Endothelial cell of umbilical vein (primary cell): ENCODE data around the gene CHST3. TPM values are rescaled to one million over a fixed set of nuclear protein-coding genes. Genes with fewer than 3 reads are reported as not detected.

Experiments used
- BruUV-seq: library from RNA; stranded (reverse); fragments of 400-500 nt; replicated peaks from 2 replicates; lab custom pipeline; 2021; lab: Mats Ljungman, UMichigan
- CTCF ChIA-PET: fragments of 300-600, 350-600 bp; sonication (Branson Sonifier 250); formaldehyde crosslinking; loops from one replicate; lab custom pipeline; 2021; ENCODE audit warnings: antibody characterized with exemption, inconsistent platforms; lab: Charles Lee
- POLR2A ChIA-PET: fragments of 300-600, 350-600 bp; sonication (Branson Sonifier 250); formaldehyde crosslinking; loops from one replicate; lab custom pipeline; 2021; ENCODE audit warnings: antibody characterized with exemption, inconsistent platforms; lab: Charles Lee
- DNase-seq: peaks from one replicate; pipeline ENCODE4 v3.0.0-alpha.2; 2011; ENCODE audit warnings: low read depth, low spot score
- FAIRE-seq: peaks from 2 replicates; lab custom pipeline; 2011; peaks lifted over from hg19 to GRCh38; lab: Jason Lieb, UNC
- H2AFZ ChIP-seq: 2 replicates; pipeline ENCODE4 v1.6.0; 2012; ENCODE audit warnings: low read depth, low read length, control low read depth, inconsistent platforms
- H3K27ac ChIP-seq: 2 replicates; pipeline ENCODE4 v1.5.1; 2011; ENCODE audit warnings: low read depth, mild to moderate bottlenecking, control low read depth, low read length, moderate library complexity; ENCODE audit not compliant: insufficient read depth
- H3K27me3 ChIP-seq, 2 experiments: 2 replicates each; pipeline versions ENCODE4 v1.6.0 to v1.6.1; 2011; ENCODE audit warnings: low read length in 2 of 2, mixed read lengths in 1 of 2; ENCODE audit not compliant: control insufficient read depth in 2 of 2, insufficient read depth in 2 of 2
- H3K36me3 ChIP-seq, 2 experiments: 2 replicates in 1 of 2; 3 replicates in 1 of 2; pipeline ENCODE4 v1.5.1; 2011; ENCODE audit warnings: low read length in 2 of 2, mild to moderate bottlenecking in 1 of 2, moderate library complexity in 1 of 2; ENCODE audit not compliant: control insufficient read depth in 2 of 2, insufficient read depth in 2 of 2; ENCODE audit errors: extremely low read depth in 1 of 2
- H3K4me1 ChIP-seq: 3 replicates; pipeline ENCODE4 v1.5.1; 2011; ENCODE audit warnings: mild to moderate bottlenecking, low read length; ENCODE audit not compliant: control insufficient read depth, insufficient read depth; ENCODE audit errors: extremely low read depth
- H3K4me2 ChIP-seq: 2 replicates; pipeline ENCODE4 v1.6.1; 2011; ENCODE audit warnings: low read length, control low read depth, mixed read lengths; ENCODE audit not compliant: insufficient read depth
- H3K4me3 ChIP-seq, 3 experiments: fragments of 200-600 bp in 1 of 3; sonication (generic), shearing (Covaris generic) in 1 of 3; replicated peaks in 1 of 3; 2 replicates each; pipeline ENCODE4 v1.5.1; 2011 to 2016; ENCODE audit warnings: control low read depth in 3 of 3, low read length in 3 of 3, mild to moderate bottlenecking in 2 of 3, inconsistent platforms in 1 of 3, low read depth in 1 of 3, moderate library complexity in 1 of 3; ENCODE audit not compliant: insufficient read depth in 1 of 3
- H3K79me2 ChIP-seq: 2 replicates; pipeline ENCODE4 v1.6.0; 2012; ENCODE audit warnings: low read length, inconsistent platforms; ENCODE audit not compliant: control insufficient read depth, insufficient read depth
- H3K9ac ChIP-seq: replicated peaks from 2 replicates; pipeline ENCODE3; 2011; ENCODE audit warnings: low read length, control low read depth; ENCODE audit not compliant: insufficient read depth; ENCODE audit errors: extremely low read depth
- H3K9me1 ChIP-seq: replicated peaks from 3 replicates; pipeline ENCODE4 v1.6.0; 2011; ENCODE audit warnings: mild to moderate bottlenecking, low read length; ENCODE audit not compliant: control insufficient read depth, insufficient read depth; ENCODE audit errors: extremely low read depth
- H3K9me3 ChIP-seq: replicated peaks from 2 replicates; pipeline ENCODE4 v1.5.1; 2012; ENCODE audit warnings: low read length, inconsistent platforms; ENCODE audit not compliant: control insufficient read depth, insufficient read depth
- H4K20me1 ChIP-seq: replicated peaks from 2 replicates; pipeline ENCODE3; 2011; ENCODE audit warnings: mild to moderate bottlenecking, low read length; ENCODE audit not compliant: control insufficient read depth, insufficient read depth; ENCODE audit errors: extremely low read depth
- EZH2 ChIP-seq: IDR thresholded peaks from 2 replicates; pipeline ENCODE4 v1.6.1; 2012; ENCODE audit warnings: borderline replicate concordance, low read depth, mild to moderate bottlenecking, moderate library complexity, low read length, inconsistent platforms; ENCODE audit not compliant: severe bottlenecking
- FOS ChIP-seq: IDR thresholded peaks from 2 replicates; pipeline ENCODE4 v1.6.1; 2011; ENCODE audit warnings: mild to moderate bottlenecking, low read length, moderate library complexity, borderline replicate concordance; ENCODE audit not compliant: insufficient read depth
- GATA2 ChIP-seq: IDR thresholded peaks from 2 replicates; pipeline ENCODE4 v1.7.0; 2011; ENCODE audit warnings: low read depth, mild to moderate bottlenecking, moderate library complexity, mixed read lengths, low read length; ENCODE audit not compliant: insufficient read length, insufficient read depth
- JUN ChIP-seq: IDR thresholded peaks from 2 replicates; pipeline ENCODE4 v1.6.1; 2011; ENCODE audit warnings: borderline replicate concordance, low read depth; ENCODE audit not compliant: insufficient read length, insufficient read depth
- MYC ChIP-seq: IDR thresholded peaks from one replicate; pipeline ENCODE4 v1.6.1; 2011; ENCODE audit warnings: mild to moderate bottlenecking, low read depth, low read length
- POLR2A ChIP-seq: IDR thresholded peaks from 2 replicates; pipeline ENCODE4 v1.6.1; 2012; ENCODE audit warnings: low read depth, mild to moderate bottlenecking, control low read depth, low read length
- POLR2AphosphoS5 ChIP-seq: IDR thresholded peaks from 2 replicates; pipeline ENCODE4 v1.6.1; 2012; ENCODE audit warnings: low read depth, mild to moderate bottlenecking, control low read depth, low read length, moderate library complexity; ENCODE audit not compliant: insufficient read depth
- dilution Hi-C: fragments of 300-500 bp; cut with MboI; formaldehyde crosslinking; loops from one replicate; pipeline ENCODE4 v1.15.0; 2019; ENCODE audit warnings: low sequenced_read_pairs; ENCODE audit not compliant: extremely low pct_ligation_motif_present
- intact Hi-C: fragments of 100-400 bp; cut with micrococcal nuclease; formaldehyde crosslinking; loops from one replicate; pipeline ENCODE4 v1.10.0; 2022
- polyA plus RNA-seq, 4 experiments: library from polyadenylated mRNA; depleted of rRNA in 3 of 4; stranded (reverse) in 3 of 4; unstranded in 1 of 4; fragments of >200 nt; gene quantifications; 2 replicates each; pipeline versions ENCODE4 v1.2.1 to v1.2.3, GENCODE V29; 2011 to 2012; ENCODE audit warnings: missing spikeins in 1 of 4
- total RNA-seq: library from RNA; stranded (reverse); gene quantifications from 2 replicates; pipeline ENCODE4 v1.2.3, GENCODE V29; 2021
- TF ChIP-seq, protein P1 (sequence below): IDR thresholded peaks from 2 replicates; pipeline ENCODE4 v1.6.1; 2011; ENCODE audit not compliant: insufficient read depth, insufficient read length
- TF ChIP-seq, protein P2 (sequence below), 2 donors: IDR thresholded peaks; 1 replicate in 1 of 2; 2 replicates in 1 of 2; pipeline ENCODE4 v1.5.1; 2011; ENCODE audit warnings: low read length in 2 of 2, mild to moderate bottlenecking in 2 of 2, moderate library complexity in 2 of 2, control low read depth in 1 of 2, inconsistent platforms in 1 of 2, low read depth in 1 of 2; ENCODE audit not compliant: insufficient read depth in 1 of 2; ENCODE audit errors: extremely low read depth in 1 of 2

The CHST3 gene
- total and polyA plus RNA-seq, 2 donors (not counting 3 experiments of a cell fraction or from before 2014, with no cell fraction given), result 5.5 to 11.5 TPM

DNA sequence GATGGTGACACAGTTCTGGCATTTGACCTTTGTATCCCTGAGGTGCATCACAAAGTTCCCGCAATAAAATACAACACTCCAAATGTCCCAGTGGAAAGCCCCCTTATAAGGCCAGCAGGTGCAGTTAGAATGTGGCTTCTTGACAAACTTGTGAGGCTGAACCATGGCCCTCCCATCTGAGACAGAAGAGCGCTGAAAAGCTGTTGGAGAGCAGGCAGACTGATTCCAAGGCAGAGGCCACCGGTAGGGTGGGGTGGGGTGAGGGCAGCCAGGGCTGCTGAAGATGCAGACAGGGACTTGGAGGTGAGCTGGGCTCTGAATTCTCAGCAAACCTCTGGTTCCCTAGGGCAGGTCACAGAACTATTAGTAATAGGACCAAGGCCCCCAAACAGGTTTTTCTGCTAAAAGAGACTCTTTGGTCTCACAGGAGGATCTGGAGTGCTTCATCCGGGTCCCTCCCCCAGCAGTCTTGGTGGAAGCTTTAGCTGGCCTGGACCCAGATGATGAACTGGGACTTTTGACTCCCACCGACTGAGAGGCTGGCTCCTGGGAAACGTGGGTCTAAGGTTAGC lies 15.6 kb upstream of the CHST3 start:
- Histone ChIP-seq H3K4me1 (no peaks in the 10 kb centered on the region), H3K9me1 (no peaks in the 10 kb centered on the region), H3K4me3 (no peak overlapping the region), H3K4me2 (no peak overlapping the region), H3K27ac (no peak overlapping the region), H3K79me2 (no peaks in the 10 kb centered on the region), H2AFZ (no peak overlapping the region), H3K36me3 (no peaks in the 10 kb centered on the region), H3K9me3 (peaks cover 13% of the 10 kb centered on the region), H3K9ac (no peak overlapping the region), H4K20me1 (no peaks in the 10 kb centered on the region), H3K27me3 (peaks cover 9 to 12% of the 10 kb centered on the region in 2 experiments)
- POLR2A ChIA-PET, result no interaction called here
- dilution Hi-C loops, result no loop called here
- CTCF ChIA-PET, result interaction anchor here (1.1 to 1.8 kb wide), 2 partner anchors 29 to 100 kb away, joined by 3 to 6 read pairs; no protein-coding TSS in a partner anchor
- FAIRE-seq, result no peak
- intact Hi-C loops, result no loop called here
- BruUV-seq, result no TSS peak
- TF ChIP-seq POLR2A, result no peak
- TF ChIP-seq FOS, result no peak
- TF ChIP-seq, protein P1, sequence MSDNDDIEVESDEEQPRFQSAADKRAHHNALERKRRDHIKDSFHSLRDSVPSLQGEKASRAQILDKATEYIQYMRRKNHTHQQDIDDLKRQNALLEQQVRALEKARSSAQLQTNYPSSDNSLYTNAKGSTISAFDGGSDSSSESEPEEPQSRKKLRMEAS, result no peak
- no peak for TF ChIP-seq GATA2
- no peak for TF ChIP-seq JUN
- TF ChIP-seq, protein P2, sequence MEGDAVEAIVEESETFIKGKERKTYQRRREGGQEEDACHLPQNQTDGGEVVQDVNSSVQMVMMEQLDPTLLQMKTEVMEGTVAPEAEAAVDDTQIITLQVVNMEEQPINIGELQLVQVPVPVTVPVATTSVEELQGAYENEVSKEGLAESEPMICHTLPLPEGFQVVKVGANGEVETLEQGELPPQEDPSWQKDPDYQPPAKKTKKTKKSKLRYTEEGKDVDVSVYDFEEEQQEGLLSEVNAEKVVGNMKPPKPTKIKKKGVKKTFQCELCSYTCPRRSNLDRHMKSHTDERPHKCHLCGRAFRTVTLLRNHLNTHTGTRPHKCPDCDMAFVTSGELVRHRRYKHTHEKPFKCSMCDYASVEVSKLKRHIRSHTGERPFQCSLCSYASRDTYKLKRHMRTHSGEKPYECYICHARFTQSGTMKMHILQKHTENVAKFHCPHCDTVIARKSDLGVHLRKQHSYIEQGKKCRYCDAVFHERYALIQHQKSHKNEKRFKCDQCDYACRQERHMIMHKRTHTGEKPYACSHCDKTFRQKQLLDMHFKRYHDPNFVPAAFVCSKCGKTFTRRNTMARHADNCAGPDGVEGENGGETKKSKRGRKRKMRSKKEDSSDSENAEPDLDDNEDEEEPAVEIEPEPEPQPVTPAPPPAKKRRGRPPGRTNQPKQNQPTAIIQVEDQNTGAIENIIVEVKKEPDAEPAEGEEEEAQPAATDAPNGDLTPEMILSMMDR (IDR thresholded peaks at IDR 0.05; ENCODE audit: extremely low read depth in 1 of 2, insufficient read depth in 1 of 2, low read depth in 1 of 2, low read length in 2 of 2), result no peak
- TF ChIP-seq MYC, result no peak
- TF ChIP-seq POLR2AphosphoS5, result no peak
- no peak for TF ChIP-seq EZH2
- DNase-seq, result no peak
